Measurements from ENCODE around the gene PRSS35. TPM values are rescaled to one million over a fixed set of nuclear protein-coding genes. Genes with fewer than 3 reads are reported as not detected.

PRSS35 gene
- total and polyA plus RNA-seq, 2 experiments from 2014 or later: 1.7 to 2.1 TPM

DNA sequence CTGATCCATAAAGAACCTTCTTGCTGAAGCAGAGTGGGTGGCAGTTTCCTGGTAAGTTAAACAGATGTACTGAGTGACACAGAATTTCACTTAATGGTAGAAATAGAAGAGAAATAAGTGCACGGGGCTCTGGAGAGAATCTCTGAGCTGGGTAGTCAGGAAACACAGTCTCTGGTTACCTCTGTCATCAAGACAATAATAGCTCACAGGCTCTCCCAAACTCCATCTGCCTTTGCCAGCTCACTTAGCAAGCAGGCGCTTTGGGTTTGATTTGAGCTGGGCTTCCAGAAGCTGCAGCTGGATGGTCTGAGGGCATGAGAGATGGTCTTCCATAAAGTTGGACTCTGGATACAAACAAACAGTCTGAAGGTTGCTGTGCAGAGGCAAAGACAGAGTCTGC, 39.6 kb upstream of the PRSS35 start:
- H3K4me2 ChIP-seq: no peak overlapping the region
- no peaks in the 10 kb centered on the region for H3K79me2 ChIP-seq (replicated peaks; ENCODE audit: insufficient read depth)
- ATAC-seq (no peak), DNase-seq (ENCODE audit: low spot score) (no peak)
- H3K36me3 ChIP-seq (ENCODE audit: insufficient read depth): no peaks in the 10 kb centered on the region
- TF ChIP-seq EZH2 (IDR thresholded peaks at IDR 0.05; ENCODE audit: low read depth, unreplicated experiment): no peak
- TF ChIP-seq, protein P1, sequence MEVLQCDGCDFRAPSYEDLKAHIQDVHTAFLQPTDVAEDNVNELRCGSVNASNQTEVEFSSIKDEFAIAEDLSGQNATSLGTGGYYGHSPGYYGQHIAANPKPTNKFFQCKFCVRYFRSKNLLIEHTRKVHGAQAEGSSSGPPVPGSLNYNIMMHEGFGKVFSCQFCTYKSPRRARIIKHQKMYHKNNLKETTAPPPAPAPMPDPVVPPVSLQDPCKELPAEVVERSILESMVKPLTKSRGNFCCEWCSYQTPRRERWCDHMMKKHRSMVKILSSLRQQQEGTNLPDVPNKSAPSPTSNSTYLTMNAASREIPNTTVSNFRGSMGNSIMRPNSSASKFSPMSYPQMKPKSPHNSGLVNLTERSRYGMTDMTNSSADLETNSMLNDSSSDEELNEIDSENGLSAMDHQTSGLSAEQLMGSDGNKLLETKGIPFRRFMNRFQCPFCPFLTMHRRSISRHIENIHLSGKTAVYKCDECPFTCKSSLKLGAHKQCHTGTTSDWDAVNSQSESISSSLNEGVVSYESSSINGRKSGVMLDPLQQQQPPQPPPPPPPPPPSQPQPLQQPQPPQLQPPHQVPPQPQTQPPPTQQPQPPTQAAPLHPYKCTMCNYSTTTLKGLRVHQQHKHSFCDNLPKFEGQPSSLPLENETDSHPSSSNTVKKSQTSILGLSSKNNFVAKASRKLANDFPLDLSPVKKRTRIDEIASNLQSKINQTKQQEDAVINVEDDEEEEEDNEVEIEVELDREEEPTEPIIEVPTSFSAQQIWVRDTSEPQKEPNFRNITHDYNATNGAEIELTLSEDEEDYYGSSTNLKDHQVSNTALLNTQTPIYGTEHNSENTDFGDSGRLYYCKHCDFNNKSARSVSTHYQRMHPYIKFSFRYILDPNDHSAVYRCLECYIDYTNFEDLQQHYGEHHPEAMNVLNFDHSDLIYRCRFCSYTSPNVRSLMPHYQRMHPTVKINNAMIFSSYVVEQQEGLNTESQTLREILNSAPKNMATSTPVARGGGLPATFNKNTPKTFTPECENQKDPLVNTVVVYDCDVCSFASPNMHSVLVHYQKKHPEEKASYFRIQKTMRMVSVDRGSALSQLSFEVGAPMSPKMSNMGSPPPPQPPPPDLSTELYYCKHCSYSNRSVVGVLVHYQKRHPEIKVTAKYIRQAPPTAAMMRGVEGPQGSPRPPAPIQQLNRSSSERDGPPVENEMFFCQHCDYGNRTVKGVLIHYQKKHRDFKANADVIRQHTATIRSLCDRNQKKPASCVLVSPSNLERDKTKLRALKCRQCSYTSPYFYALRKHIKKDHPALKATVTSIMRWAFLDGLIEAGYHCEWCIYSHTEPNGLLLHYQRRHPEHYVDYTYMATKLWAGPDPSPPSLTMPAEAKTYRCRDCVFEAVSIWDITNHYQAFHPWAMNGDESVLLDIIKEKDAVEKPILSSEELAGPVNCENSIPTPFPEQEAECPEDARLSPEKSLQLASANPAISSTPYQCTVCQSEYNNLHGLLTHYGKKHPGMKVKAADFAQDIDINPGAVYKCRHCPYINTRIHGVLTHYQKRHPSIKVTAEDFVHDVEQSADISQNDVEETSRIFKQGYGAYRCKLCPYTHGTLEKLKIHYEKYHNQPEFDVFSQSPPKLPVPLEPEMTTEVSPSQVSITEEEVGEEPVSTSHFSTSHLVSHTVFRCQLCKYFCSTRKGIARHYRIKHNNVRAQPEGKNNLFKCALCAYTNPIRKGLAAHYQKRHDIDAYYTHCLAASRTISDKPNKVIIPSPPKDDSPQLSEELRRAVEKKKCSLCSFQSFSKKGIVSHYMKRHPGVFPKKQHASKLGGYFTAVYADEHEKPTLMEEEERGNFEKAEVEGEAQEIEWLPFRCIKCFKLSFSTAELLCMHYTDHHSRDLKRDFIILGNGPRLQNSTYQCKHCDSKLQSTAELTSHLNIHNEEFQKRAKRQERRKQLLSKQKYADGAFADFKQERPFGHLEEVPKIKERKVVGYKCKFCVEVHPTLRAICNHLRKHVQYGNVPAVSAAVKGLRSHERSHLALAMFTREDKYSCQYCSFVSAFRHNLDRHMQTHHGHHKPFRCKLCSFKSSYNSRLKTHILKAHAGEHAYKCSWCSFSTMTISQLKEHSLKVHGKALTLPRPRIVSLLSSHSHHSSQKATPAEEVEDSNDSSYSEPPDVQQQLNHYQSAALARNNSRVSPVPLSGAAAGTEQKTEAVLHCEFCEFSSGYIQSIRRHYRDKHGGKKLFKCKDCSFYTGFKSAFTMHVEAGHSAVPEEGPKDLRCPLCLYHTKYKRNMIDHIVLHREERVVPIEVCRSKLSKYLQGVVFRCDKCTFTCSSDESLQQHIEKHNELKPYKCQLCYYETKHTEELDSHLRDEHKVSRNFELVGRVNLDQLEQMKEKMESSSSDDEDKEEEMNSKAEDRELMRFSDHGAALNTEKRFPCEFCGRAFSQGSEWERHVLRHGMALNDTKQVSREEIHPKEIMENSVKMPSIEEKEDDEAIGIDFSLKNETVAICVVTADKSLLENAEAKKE (CRISPR knock-in tag; IDR thresholded peaks at IDR 0.05): no peak
- no peak for TF ChIP-seq EZH2phosphoT487 (IDR thresholded peaks at IDR 0.05; ENCODE audit: unreplicated experiment)
- no peak for TF ChIP-seq ZNF331 (CRISPR knock-in tag; IDR thresholded peaks at IDR 0.05; ENCODE audit: low read depth)
- no peak for TF ChIP-seq STAT1 (IDR thresholded peaks at IDR 0.05; ENCODE audit: unreplicated experiment)
- no peak for TF ChIP-seq NANOG (IDR thresholded peaks at IDR 0.05; ENCODE audit: borderline replicate concordance)
- TF ChIP-seq POLR2AphosphoS5 (IDR thresholded peaks at IDR 0.05; ENCODE audit: low read depth): no peak
- no peak for TF ChIP-seq CREB1 (CRISPR knock-in tag; IDR thresholded peaks at IDR 0.05; ENCODE audit: low read depth)
- TF ChIP-seq, protein P2, sequence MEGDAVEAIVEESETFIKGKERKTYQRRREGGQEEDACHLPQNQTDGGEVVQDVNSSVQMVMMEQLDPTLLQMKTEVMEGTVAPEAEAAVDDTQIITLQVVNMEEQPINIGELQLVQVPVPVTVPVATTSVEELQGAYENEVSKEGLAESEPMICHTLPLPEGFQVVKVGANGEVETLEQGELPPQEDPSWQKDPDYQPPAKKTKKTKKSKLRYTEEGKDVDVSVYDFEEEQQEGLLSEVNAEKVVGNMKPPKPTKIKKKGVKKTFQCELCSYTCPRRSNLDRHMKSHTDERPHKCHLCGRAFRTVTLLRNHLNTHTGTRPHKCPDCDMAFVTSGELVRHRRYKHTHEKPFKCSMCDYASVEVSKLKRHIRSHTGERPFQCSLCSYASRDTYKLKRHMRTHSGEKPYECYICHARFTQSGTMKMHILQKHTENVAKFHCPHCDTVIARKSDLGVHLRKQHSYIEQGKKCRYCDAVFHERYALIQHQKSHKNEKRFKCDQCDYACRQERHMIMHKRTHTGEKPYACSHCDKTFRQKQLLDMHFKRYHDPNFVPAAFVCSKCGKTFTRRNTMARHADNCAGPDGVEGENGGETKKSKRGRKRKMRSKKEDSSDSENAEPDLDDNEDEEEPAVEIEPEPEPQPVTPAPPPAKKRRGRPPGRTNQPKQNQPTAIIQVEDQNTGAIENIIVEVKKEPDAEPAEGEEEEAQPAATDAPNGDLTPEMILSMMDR (conservative IDR thresholded peaks at IDR 0.05; ENCODE audit: low read depth in 2 of 2): no peak
- TF ChIP-seq, protein P3, sequence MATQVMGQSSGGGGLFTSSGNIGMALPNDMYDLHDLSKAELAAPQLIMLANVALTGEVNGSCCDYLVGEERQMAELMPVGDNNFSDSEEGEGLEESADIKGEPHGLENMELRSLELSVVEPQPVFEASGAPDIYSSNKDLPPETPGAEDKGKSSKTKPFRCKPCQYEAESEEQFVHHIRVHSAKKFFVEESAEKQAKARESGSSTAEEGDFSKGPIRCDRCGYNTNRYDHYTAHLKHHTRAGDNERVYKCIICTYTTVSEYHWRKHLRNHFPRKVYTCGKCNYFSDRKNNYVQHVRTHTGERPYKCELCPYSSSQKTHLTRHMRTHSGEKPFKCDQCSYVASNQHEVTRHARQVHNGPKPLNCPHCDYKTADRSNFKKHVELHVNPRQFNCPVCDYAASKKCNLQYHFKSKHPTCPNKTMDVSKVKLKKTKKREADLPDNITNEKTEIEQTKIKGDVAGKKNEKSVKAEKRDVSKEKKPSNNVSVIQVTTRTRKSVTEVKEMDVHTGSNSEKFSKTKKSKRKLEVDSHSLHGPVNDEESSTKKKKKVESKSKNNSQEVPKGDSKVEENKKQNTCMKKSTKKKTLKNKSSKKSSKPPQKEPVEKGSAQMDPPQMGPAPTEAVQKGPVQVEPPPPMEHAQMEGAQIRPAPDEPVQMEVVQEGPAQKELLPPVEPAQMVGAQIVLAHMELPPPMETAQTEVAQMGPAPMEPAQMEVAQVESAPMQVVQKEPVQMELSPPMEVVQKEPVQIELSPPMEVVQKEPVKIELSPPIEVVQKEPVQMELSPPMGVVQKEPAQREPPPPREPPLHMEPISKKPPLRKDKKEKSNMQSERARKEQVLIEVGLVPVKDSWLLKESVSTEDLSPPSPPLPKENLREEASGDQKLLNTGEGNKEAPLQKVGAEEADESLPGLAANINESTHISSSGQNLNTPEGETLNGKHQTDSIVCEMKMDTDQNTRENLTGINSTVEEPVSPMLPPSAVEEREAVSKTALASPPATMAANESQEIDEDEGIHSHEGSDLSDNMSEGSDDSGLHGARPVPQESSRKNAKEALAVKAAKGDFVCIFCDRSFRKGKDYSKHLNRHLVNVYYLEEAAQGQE (IDR thresholded peaks at IDR 0.05; ENCODE audit: unreplicated experiment): no peak
- no peak for TF ChIP-seq ZNF114 (CRISPR knock-in tag; IDR thresholded peaks at IDR 0.05)
- Mint-ChIP-seq H3K27ac (no peak overlapping the region), H3K4me3 (no peak overlapping the region), H3K4me1 (peaks cover 5% of the 10 kb centered on the region), H3K9me3 (no peaks in the 10 kb centered on the region), H3K36me3 (ENCODE audit: low read depth) (no peaks in the 10 kb centered on the region), H3K27me3 (ENCODE audit: insufficient read depth, low read depth, poor library complexity) (no peaks in the 10 kb centered on the region)
- peaks cover 13% of the 10 kb centered on the region for H3K4me1 ChIP-seq (ENCODE audit: insufficient read depth)
- no peak overlapping the region for H2AFZ ChIP-seq
- H3K4me3 ChIP-seq: no peak overlapping the region
- no peaks in the 10 kb centered on the region for H4K20me1 ChIP-seq (replicated peaks; ENCODE audit: insufficient read depth)
- H3F3A ChIP-seq (replicated peaks; ENCODE audit: low read depth): no peaks in the 10 kb centered on the region
- H3K9me2 ChIP-seq (ENCODE audit: insufficient read depth): no peaks in the 10 kb centered on the region
- no peaks in the 10 kb centered on the region for H3K27me3 ChIP-seq (ENCODE audit: insufficient read depth)
- H3K27ac ChIP-seq (ENCODE audit: low read depth): no peak overlapping the region

Data from GM23338 (cell line).